HG02938 (cell line): ENCODE results near the gene ZMYND8.

Experiments used
- ATAC-seq: cut with Tn5 transposase; IDR thresholded peaks from one replicate; pipeline ENCODE4 v1.9.1; 2021; ENCODE audit warnings: mild to moderate bottlenecking, moderate library complexity; ENCODE audit not compliant: unreplicated experiment

ZMYND8 gene

DNA sequence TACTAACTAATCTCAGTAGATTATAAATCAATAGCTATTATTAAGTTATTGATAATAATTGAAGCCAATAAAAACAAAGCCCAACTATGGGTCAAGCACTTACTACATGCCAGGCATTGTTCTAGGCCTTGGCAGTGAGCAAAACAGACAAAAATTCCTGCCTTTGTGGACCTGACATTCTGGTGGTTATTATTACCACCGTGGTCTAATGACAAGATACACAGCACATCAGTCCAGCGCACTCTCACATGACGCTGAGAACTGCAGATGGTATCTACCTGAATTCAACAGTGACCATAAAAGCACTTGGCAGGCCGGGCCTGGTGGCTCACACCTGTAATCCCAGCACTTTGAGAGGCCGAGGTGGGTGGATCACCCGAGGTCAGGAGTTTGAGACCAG is 121.4 kb downstream of the ZMYND8 start:
- ATAC-seq = no peak

DNA sequence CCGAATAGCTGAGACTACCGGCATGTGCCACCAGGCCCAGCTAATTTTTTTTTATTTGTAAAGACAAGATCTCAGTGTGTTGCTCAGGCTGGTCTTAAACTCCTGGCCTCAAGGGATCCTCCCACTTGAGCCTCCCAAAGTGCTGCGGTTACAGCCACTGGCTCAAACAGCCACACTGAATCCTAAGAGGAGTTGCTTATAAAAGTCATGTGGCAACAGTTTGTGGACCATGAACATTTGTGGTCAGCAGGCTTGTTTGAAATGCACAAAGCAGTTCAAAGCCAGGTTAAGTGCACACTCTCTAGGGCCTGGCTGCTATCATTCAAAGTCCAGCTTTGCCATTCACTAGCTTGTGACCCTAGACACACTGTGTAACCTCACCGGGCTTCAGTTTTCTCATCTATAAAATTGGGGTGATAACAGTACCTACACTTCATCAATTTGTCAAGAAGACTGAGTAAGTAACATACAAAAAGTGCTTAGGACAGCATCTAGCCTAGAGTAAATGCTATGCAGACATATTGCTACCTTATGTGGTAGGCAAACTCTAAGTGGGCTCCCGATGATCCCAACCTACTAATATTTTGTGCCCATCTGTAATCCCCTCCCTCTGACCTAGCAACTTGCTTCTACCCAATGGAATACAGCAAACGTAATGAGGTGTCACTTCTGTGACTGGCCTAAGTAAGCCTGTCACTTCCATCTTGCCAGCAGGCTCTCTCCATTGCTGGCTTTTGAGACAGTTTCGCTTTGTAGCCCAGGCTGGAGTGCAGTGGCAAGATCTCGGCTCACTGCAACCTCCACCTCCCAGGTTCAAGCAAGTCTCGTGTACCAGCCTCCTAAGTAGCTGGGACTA is 122.9 kb downstream of the ZMYND8 start:
- ATAC-seq = no peak

DNA sequence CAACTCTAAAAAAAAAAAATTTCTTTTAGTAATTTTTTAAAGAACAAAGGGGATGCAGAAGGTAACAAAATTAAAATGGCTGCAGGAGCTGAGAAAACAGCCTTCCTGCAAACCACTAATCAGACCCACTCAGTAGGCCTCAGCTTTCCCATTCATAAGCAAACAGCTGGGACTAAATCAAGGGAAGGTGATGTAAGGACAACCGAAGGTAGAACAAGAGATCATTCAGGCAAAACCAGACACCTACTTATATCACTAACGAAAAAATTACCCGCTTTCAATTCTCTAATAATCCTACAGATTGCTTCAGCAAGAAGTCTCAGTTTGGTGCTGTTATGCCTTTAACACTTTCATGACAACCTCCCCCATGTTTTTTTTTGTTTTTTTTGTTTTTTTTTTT is 124.0 kb downstream of the ZMYND8 start:
- ATAC-seq = no peak

DNA sequence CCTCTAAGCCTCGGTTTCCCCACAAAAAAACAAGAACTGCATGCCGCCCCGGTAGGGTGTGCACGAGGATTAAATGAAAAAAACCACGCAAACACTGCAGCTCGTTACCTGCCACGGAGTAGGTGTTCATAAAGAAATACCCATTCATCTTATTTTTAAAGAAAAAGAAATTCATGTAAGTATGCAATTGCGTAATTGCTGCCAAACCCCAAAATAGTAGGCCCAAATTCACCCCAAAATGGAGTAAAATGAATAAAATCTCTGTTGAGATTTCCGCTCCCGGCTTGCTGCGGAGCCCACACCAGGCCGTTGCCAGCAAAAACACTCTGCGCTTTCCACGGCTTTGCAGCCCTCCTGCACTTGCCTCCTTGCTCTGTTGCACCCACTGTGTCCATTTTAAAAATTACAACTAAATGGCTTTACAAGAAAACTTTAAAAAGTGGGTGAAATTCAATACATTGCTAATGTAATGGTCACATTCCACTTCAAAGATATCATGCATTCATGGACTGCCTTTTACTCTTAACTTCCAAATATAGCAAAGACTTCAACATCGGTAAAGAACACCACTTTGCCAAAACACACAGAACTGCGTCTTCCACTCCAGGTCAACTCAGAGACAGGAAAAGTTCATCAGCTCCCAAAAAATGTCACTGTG is 125.0 kb downstream of the ZMYND8 start:
- no peak for ATAC-seq

DNA sequence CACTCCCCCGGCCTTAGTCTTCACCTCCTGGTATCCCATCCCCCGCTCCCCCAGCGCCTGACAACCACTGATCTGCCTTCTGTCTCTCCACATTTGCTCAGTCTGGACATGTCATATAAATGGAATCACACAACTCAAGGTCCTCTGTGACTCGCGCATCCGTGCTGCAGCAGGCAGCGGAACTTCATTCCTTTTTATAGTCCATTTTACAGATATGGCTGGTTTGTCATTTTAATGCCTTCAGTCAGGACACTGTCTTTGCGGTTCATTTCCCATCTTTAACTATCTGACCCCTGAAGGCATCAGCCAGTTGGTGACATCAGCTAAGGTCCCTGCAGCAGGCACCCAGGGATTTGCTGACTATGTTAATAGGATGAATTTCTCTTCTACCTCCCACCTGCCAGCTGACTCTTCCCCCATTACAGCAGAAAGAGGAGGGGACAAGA is 125.7 kb downstream of the ZMYND8 start:
- ATAC-seq = no peak

DNA sequence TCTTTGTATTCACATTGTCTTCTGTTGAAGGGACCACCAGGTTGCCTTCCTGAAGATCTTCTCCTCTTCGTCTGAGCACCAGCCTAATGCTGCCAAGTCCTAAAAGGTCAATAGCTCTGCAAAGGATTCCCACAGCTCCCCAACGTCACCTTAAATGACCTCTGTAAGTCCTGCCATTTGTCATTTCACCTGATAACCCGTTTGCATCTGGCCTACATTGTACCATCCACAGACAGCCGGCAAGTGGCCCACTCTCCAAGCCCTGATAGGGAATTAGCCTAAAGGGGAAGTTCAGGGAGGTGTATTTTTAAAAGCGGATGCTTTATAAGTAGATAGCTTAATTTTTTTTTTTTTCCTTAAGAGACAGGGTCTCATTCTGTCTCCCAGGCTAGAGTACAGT is 127.8 kb downstream of the ZMYND8 start:
- no peak for ATAC-seq

DNA sequence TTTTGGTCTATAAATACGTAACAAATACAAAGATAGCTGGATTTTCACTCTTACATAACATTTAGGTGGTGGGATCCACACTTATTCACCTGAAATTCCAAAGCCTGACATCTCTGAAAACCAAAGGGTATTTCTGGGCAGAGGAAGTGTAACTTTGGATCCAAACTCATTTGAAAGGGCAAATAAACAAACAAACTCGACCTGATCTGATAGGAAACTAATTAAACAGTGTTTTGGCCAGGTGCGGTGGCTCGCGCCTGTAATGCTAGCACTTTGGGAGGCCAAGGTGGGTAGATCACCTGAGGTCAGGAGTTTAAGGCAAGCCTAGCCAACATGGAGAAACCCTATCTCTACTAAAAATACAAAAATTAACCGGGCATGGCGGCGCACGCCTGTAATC is 128.9 kb downstream of the ZMYND8 start:
- no peak for ATAC-seq

DNA sequence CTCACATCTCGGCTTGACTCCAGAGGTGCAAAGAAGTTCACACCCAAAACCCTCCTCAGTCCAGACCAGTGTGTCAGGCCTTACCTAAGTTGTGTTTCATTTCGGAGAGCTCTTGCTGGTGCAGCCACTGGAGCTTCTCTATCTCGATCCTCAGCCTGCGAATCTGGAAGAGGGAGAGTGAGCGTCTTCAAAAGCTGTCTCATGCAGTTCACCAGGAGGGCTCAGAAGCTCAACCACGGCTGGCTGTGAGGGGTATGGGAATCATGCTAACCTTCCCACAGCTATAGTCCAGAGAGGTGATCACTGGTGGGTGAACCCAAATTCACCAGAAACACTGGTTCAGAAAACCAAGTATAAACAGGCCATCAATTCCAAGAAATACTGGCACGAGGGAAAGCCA is 129.4 kb downstream of the ZMYND8 start:
- ATAC-seq = no peak

DNA sequence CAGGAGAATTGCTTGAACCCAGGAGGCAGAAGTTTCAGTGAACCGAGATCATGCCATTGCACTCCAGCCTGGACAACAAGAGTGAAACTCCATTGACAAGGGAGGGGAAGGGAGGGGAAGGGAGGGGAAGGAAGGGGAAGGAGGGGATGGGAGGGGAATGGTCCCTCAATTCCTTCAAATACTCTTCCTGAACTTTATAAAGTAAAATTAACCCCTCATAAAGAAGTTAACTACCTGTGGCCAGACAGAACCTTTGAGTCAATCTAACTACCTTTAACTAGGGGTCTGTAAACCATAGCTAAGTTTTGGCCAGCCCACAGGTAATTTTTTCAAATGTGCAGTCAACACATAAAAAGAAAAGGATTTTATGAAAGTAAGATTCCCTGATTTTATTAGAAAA is 131.0 kb downstream of the ZMYND8 start:
- ATAC-seq = no peak

DNA sequence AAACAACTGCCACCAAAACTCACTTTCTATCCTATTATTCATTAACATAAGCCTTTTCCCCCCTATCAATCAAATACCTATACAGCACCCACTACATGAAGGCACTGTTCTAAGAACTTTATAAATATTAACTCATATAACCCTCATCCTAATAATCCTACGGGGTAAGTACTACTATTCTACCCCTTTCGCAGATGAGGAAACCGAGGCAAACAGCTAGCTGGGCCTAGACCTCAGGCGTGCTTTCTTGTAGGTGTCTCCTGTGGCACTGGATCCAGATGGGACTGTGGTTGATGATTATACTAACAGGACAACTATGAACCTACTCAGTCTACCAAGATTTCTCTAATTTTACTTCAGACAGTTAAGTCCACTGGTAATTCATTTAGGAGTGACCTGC is 131.6 kb downstream of the ZMYND8 start:
- no peak for ATAC-seq

DNA sequence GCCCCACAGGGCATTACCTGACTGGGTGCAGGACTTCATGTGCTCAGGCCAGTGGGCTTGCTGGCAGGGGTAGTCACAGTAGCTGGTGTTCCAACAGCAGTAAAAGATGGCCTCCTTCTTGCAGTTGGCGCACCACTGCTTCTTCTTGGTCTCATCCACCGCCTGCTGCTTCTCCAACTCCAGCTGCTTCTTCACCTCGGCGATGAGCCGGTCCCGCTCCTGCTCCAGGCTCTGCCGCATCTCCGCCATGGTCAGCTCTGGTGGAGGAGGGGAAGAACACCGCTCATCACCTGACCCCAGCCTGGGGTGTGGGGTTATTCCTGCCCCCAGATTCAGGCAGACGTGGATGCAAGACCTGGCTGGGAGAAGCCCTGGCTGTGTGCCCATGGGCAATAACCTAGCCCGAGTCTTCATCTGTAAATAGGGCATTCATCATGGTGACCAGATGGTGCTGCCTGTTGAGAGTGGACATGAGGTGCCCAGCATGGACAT is 132.2 kb downstream of the ZMYND8 start:
- no peak for ATAC-seq

DNA sequence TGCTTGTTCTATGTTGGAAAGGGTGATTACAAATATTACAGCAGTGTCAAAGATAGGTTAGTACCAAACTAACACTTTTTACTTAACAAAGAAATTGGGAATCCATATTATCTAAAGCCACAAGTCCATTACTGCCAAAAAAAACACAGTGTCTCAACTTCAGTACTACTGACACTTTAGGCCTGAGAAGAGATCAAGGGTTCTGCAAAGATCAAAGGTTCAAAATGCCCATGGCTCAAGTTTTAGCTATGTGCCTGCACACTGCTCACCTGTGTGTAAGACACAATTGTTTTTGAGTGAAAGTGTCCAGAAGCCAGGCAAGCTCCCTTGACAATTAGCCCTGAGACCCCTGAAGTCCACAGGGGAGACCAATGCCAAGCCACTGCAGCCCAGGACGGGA is 132.6 kb downstream of the ZMYND8 start:
- no peak for ATAC-seq

DNA sequence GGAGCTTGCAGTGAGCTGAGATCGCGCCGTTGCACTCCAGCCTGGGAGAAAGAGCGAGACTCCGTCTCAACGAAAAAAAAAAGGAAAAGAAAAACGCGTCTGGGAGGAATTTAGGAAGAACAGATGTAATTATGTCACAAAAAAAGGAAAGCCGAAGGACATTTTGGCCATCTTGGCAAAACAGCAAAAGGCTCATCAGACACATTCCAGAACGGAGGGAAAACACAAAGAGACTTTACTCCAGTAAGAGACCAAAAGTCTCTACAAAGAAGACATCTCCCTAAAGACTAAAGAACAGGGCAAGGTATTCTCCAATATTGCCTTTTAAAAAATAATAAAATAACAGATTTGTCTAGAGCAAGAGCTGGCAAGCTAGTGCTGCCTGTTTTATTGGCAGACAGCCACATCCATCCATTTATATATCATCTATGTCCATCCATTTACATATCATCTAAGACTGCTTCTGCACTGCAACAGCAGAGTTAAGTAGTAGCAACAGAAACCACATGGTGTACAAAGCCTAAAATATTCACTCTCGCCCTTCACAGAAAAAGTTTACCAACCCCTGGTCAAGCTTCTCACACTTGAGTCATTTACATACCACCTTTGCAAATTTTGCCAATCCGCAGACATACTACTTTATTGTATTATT is 133.9 kb downstream of the ZMYND8 start:
- no peak for ATAC-seq

DNA sequence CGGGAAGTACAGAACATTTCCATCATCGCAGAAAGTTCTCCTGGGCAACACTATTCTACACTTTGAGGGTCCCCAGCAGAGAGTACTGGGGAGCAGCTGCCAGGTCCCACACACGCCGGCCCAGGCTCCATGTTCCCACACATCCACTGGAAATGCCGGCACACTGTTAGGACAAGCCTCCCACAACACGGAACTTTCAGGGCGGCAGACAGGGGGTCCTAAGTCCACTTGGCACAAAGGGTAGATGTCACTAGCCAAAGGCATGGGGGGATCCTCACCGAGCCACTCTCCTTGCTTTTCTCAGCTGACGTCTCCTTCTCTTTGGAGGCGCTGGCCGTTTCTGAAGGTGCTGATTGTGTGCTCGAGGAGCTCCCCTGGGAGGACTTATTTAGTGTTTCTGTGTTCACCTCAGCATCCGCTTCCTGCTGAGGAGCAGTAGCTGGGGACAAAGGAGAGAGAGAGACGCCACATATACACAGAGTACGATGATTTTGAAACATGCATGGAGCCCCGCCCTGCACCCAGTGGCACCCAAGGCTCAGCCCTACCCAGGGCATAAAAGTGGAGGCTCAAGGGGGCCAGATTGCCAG is 135.4 kb downstream of the ZMYND8 start:
- ATAC-seq = no peak

DNA sequence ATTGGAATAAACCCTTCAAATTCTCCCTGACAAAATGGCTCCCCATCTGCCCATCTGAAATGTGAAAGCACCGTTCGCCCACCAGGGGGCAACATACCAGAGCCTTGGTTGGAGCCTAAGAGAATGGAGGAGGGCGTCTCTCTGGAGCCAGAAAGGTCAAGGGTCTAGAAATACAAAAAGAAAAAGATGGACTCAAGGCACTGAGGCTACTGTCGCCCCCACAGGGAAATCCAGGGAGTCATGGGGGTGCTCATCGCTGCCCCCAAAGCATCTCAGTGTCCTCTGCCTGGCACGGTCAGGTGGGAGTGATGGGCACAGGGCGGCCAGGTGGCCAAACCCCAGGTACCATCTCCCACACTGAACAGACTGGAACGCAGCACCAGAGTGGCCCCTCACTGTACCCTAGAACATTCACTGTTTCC is 136.3 kb downstream of the ZMYND8 start:
- no peak for ATAC-seq

DNA sequence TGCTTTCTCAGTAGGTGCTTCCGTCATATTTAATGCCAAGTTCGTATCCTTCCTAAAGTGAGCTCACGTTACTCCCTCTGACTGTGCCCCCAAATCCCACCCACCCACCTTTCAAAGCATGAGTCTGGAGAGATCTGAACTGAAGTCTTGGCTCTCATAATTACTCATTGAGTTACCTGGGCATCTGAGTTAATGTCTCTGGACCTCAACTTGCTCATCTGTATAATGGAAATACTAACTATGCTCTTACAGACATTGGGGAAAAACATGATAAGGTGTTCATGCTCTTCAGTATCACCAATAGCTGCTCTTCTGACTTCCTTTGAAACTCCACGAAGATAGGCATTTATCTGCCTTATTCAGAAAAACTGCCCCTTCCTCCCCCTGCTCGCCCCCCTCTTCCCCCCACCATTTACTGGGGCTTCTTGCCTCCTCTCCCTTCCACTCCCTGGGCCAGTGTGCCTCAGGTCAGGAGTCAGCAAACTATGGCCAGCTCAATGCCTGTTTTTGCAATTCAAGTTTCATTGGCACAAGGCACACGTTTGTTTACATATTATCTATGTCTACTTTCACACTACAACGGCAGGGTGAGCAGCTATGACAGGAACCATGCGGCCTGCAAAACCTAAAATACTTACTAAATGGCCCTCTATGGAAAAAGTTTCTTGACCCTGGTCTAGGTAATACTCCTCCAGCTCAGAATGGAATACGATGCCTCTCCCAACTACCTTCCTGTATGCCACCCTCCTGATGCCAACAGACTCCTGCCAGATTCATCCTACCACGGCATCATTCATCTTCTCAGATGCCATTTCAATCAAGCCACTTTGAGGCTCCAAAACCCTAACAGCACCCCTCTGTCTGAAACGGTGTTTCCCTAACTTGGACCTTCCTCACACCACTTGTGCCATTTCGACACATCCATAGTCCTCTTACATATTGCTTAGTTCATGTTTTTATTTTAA is 138.7 kb downstream of the ZMYND8 start:
- no peak for ATAC-seq

DNA sequence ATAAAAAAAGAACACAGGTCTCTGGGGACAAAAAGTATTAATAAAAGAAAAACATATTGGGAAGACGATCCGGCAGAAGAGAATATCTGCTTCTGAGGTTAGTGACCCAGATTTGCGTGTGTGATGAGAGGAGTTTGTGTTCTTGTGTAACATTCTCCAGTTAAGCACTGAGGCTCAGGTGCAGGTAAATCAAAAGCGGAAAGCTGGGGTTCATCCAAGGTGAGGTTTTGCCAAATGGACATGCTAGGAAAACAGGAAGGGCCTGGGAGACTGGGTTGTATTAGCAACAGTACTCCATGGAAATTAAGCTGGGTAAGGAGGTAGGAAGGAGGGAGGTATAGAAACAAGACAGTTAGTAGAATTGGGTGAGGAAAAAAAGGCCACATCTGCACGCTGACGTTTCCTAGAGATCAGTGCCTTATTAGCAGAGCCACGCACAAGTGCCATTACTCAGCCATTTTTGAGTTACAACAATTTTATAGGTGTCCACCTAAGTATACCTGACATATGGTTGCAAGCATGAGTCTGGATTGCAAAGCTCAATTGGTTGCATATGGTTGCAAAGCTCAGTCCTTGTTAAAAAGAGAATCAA is 139.6 kb downstream of the ZMYND8 start:
- ATAC-seq = no peak

DNA sequence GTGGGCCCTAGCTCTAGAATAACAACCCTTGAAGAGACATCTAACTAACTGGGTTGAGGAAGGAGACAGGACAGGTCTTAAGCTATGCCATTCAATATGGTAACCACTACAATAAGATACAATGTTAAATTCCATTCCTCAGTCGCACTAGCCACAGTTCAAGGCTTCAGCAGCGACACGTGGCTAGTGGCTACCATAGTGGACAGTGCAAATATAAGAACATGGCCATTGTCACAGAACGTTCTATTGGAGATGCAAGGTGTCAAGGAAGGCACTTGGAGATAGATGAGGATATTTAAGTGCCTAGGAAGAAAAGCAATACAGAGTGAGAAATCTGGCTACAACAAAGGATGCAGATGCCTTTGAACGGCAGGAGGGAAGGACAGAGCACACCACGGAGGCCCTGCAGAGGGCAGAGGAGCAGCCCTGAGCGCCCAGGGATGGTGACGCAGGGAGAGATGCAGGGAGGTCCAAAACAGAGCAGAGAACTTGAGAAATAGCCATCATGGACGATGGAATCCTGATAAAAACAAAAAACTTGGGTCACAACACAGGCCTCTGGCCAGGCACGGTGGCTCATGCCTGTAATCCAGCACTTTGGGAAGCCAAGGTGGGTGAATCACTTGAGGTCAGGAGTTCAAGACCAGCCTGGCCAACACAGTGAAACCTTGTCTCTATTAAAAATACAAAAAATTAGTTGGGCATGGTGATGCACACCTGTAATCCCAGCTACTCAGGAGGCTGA is 140.7 kb downstream of the ZMYND8 start:
- no peak for ATAC-seq

DNA sequence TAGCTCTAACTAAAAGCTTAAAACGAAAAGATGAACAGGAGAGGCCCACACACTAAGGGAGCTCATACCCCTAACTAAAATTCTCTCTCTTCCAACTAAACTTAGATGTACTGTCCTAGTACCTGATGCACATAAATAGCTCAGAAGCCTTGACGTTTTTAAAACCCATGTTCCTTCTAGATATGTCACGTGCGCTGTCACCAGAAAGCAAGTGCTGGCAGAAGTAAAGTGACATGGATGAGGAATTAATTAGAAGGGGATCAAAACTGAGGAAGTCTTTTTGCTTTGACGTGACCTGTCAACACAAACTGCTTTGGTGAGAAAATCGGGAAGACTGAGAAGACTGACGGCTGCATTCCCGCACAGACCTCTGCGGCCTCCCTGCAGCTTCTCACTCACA is 142.5 kb downstream of the ZMYND8 start:
- no peak for ATAC-seq
